Uterus (tissue), 4 donors: Measurements from ENCODE around the gene CDKN1C. TPM values are rescaled to one million over a fixed set of nuclear protein-coding genes. Genes with fewer than 3 reads are reported as not detected.

Source experiments
- DNase-seq, 2 donors: peaks; one replicate each; pipeline ENCODE4 v3.0.0-alpha.2; 2019 to 2020
- H3K27ac ChIP-seq, 2 donors: fragments of 200-600 bp; sonication (generic); 1 replicate in 1 of 2; 2 replicates in 1 of 2; pipeline ENCODE4 v1.5.1; 2016 to 2018
- H3K27me3 ChIP-seq, 2 donors: fragments of 200-600 bp; sonication (generic); one replicate each; pipeline ENCODE4 v1.5.1; 2018 to 2019; ENCODE audit warnings: control low read depth in 1 of 2
- H3K36me3 ChIP-seq, 2 donors: fragments of 200-600 bp; sonication (generic); one replicate each; pipeline ENCODE4 v1.5.1; 2019; ENCODE audit warnings: control low read depth in 1 of 2
- H3K4me1 ChIP-seq, 2 donors: fragments of 200-600 bp; sonication (generic); one replicate each; pipeline ENCODE4 v1.5.1; 2018 to 2019; ENCODE audit warnings: control low read depth in 1 of 2
- H3K4me3 ChIP-seq, 2 donors: fragments of 200-600 bp; sonication (generic); 1 replicate in 1 of 2; 2 replicates in 1 of 2; pipeline ENCODE4 v1.5.1; 2018 to 2019; ENCODE audit warnings: mild to moderate bottlenecking in 1 of 2
- H3K9me3 ChIP-seq, 2 donors: fragments of 200-600 bp; sonication (generic); one replicate each; pipeline ENCODE4 v1.5.1; 2019; ENCODE audit warnings: control low read depth in 1 of 2
- POLR2A ChIP-seq, 2 donors: fragments of 450-650 bp; IDR thresholded peaks; one replicate each; pipeline ENCODE4 v1.6.1; 2016; ENCODE audit warnings: antibody characterized with exemption in 2 of 2, mild to moderate bottlenecking in 1 of 2, moderate library complexity in 1 of 2
- intact Hi-C: fragments of 100-400 bp; cut with DNase I; formaldehyde crosslinking; loops from one replicate; pipeline ENCODE4 v1.15.1; 2023; ENCODE audit warnings: low total_unique reads
- total RNA-seq, 4 donors: library from RNA; depleted of rRNA in 3 of 4; stranded (reverse); fragments of >200 nt in 3 of 4; gene quantifications; one replicate each; pipeline versions ENCODE4 v1.1.0 to v1.2.4, GENCODE V29; 2014 to 2023
- TF ChIP-seq, protein P1 (sequence below), 4 experiments: fragments of 200-600 bp in 2 of 4; fragments of 450-650 bp in 2 of 4; sonication (generic) in 2 of 4; IDR thresholded peaks; one replicate each; pipeline ENCODE4 v1.5.1; 2016 to 2019; ENCODE audit warnings: antibody characterized with exemption in 4 of 4, mild to moderate bottlenecking in 2 of 4, moderate library complexity in 1 of 4
- donor health status: DM: yes; HTN: yes; CAD: no.

CDKN1C gene
- total RNA-seq, 4 donors from 2014 or later, result 42.0 to 213 (median 71.7) TPM

GRCh38 chr11:2881076-2881980 is 4.2 kb downstream of the CDKN1C start:
- intact Hi-C loops, result loop anchor here (10.0 kb wide), 1 partner anchor 177 kb away; no protein-coding TSS in a partner anchor
- Histone ChIP-seq H3K4me1 (peaks cover 0 to 7% of the 10 kb centered on the region in 2 donors), H3K36me3 (no peaks in the 10 kb centered on the region), H3K9me3 (no peaks in the 10 kb centered on the region), H3K27ac (no peak overlapping the region), H3K4me3 (no peak overlapping the region), H3K27me3 (no peaks in the 10 kb centered on the region)
- TF ChIP-seq, protein P1, sequence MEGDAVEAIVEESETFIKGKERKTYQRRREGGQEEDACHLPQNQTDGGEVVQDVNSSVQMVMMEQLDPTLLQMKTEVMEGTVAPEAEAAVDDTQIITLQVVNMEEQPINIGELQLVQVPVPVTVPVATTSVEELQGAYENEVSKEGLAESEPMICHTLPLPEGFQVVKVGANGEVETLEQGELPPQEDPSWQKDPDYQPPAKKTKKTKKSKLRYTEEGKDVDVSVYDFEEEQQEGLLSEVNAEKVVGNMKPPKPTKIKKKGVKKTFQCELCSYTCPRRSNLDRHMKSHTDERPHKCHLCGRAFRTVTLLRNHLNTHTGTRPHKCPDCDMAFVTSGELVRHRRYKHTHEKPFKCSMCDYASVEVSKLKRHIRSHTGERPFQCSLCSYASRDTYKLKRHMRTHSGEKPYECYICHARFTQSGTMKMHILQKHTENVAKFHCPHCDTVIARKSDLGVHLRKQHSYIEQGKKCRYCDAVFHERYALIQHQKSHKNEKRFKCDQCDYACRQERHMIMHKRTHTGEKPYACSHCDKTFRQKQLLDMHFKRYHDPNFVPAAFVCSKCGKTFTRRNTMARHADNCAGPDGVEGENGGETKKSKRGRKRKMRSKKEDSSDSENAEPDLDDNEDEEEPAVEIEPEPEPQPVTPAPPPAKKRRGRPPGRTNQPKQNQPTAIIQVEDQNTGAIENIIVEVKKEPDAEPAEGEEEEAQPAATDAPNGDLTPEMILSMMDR (IDR thresholded peaks at IDR 0.05), result no peak
- no peak for TF ChIP-seq POLR2A (IDR thresholded peaks at IDR 0.05)
- no peak for DNase-seq

DNA sequence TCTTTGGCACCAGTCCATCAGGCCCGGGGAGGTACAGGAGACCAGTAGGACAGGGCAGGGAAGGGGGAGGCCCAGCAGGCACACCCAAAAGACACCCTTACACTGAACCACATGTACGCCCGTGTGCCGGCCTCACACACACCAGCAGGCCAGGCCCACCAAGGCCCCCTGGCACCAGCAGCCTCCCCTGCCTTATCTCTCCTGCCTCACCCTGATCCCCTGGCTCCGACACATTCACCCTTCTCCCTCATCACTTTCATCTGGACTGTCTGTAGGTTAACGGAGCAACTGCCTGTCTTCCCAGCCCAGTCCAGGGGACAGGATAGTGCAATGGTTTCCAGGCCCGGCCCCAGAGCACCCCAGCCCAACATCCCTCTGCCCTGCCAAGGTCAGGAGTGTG is 4.9 kb downstream of the CDKN1C start:
- intact Hi-C loops, result loop anchor here (10.0 kb wide), 1 partner anchor 176 kb away; no protein-coding TSS in a partner anchor
- TF ChIP-seq, protein P1 (IDR thresholded peaks at IDR 0.05), result no peak
- no peak for TF ChIP-seq POLR2A (IDR thresholded peaks at IDR 0.05)
- H3K27me3 ChIP-seq, result no peaks in the 10 kb centered on the region

DNA sequence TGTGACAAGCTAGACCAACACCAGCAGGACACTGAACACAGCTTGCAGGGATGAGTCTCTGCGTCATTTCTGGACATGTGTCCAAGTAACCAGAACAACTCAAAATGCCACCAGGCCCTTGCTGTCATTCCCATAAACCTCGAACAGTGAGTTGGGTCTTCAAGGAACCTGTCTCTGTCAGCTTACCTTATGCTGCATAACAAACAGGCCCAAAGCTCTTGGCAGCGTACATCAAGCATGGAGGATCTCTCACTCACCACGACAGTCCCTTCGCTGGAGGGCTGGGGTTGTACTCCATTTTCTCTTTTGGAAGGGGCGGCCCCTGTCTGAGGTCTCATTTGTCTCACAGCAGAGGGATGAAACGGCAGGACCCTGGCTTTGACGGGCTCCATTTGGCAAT is 6.8 kb downstream of the CDKN1C start:
- TF ChIP-seq, protein P1 (IDR thresholded peaks at IDR 0.05), result no peak
- no peak for TF ChIP-seq POLR2A (IDR thresholded peaks at IDR 0.05)
- peaks cover 0 to 4% of the 10 kb centered on the region in 2 donors for H3K9me3 ChIP-seq
- intact Hi-C loops, result no loop called here
- no peaks in the 10 kb centered on the region for H3K27me3 ChIP-seq
- H3K4me1 ChIP-seq, result peaks cover 0 to 4% of the 10 kb centered on the region in 2 donors
- H3K27ac ChIP-seq, result no peak overlapping the region
- no peak overlapping the region for H3K4me3 ChIP-seq
- DNase-seq, result no peak
- no peaks in the 10 kb centered on the region for H3K36me3 ChIP-seq

More for the DNA sequence above, 4.9 kb downstream of the CDKN1C start:
- DNase-seq, result no peak
- Histone ChIP-seq H3K27ac (no peak overlapping the region), H3K36me3 (no peaks in the 10 kb centered on the region), H3K9me3 (no peaks in the 10 kb centered on the region), H3K4me3 (no peak overlapping the region), H3K4me1 (peaks cover 0 to 4% of the 10 kb centered on the region in 2 donors)

GRCh38 chr11:2877474-2877873 is 8.1 kb downstream of the CDKN1C start:
- Histone ChIP-seq H3K27me3 (no peaks in the 10 kb centered on the region), H3K4me1 (peaks cover 0 to 4% of the 10 kb centered on the region in 2 donors), H3K9me3 (peaks cover 0 to 4% of the 10 kb centered on the region in 2 donors), H3K27ac (no peak overlapping the region), H3K4me3 (no peak overlapping the region), H3K36me3 (no peaks in the 10 kb centered on the region)
- intact Hi-C loops, result no loop called here
- DNase-seq, result no peak
- no peak for TF ChIP-seq POLR2A (IDR thresholded peaks at IDR 0.05)
- TF ChIP-seq, protein P1 (IDR thresholded peaks at IDR 0.05), result no peak

GRCh38 chr11:2874963-2875362 is 10.6 kb downstream of the CDKN1C start:
- no peak overlapping the region for H3K27ac ChIP-seq
- peaks cover 0 to 4% of the 10 kb centered on the region in 2 donors for H3K9me3 ChIP-seq
- intact Hi-C loops, result no loop called here
- TF ChIP-seq POLR2A (IDR thresholded peaks at IDR 0.05), result no peak
- TF ChIP-seq, protein P1 (IDR thresholded peaks at IDR 0.05), result no peak
- no peaks in the 10 kb centered on the region for H3K36me3 ChIP-seq
- H3K4me1 ChIP-seq, result peaks cover 0 to 2% of the 10 kb centered on the region in 2 donors
- H3K27me3 ChIP-seq, result peaks cover 0 to 10% of the 10 kb centered on the region in 2 donors
- DNase-seq, result no peak
- H3K4me3 ChIP-seq, result no peak overlapping the region
